Ureter (tissue), 1 donor: Measurements from ENCODE around the gene NADSYN1. TPM values are rescaled to one million over a fixed set of nuclear protein-coding genes. Genes with fewer than 3 reads are reported as not detected.
"Not testable (repeated sequence)": the region's sequence is repeated elsewhere in the genome, so short reads cannot be mapped to it uniquely, and the experiment has no call there.

Experiments used
- DNase-seq: peaks from one replicate; pipeline ENCODE4 v3.0.0-alpha.2; 2020; ENCODE audit warnings: low spot score
- total RNA-seq: library from RNA; stranded (reverse); gene quantifications from one replicate; pipeline ENCODE4 v1.2.4, GENCODE V29; 2023
- donor health status: DM: yes; HTN: yes; CAD: no.

Gene NADSYN1
- total RNA-seq, 1 donor from 2014 or later, result 262 TPM

DNA sequence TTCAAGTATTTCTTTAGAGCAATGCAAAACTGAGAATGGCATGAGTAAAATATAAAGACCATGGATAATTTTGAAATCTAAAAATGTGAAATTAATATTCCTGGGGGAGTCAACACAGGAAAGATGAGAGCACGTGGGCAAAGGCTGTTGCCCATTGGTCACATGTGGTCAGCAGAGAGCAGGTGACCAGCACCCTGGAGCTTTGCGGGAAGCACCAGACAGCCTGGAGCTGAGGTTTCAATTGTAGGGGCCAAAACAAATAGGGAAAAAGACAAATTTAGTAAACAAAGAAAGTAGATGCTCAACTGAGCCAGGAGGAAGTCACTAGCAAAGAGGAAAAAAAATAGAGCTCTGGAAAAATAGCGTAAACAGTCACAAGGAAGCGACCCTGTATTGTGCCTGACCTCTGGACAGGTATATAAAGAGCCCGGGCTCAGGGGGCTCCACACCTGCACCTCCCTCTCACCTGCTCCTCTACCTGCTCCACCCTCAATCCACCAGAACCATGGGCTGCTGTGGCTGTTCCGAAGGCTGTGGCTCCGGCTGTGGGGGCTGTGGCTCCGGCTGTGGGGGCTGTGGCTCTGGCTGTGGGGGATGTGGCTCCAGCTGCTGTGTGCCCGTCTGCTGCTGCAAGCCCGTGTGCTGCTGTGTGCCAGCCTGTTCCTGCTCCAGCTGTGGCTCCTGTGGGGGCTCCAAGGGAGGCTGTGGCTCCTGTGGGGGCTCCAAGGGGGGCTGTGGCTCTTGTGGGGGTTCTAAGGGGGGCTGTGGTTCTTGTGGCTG, 74.0 kb downstream of the NADSYN1 start, which contains the start of gene KRTAP5-7:
TSS of gene KRTAP5-7 (plus strand) at position 472 of the 780 bp plus-strand sequence. CDS start at position 506, 34 bp downstream.
- not testable (repeated sequence) for DNase-seq

DNA sequence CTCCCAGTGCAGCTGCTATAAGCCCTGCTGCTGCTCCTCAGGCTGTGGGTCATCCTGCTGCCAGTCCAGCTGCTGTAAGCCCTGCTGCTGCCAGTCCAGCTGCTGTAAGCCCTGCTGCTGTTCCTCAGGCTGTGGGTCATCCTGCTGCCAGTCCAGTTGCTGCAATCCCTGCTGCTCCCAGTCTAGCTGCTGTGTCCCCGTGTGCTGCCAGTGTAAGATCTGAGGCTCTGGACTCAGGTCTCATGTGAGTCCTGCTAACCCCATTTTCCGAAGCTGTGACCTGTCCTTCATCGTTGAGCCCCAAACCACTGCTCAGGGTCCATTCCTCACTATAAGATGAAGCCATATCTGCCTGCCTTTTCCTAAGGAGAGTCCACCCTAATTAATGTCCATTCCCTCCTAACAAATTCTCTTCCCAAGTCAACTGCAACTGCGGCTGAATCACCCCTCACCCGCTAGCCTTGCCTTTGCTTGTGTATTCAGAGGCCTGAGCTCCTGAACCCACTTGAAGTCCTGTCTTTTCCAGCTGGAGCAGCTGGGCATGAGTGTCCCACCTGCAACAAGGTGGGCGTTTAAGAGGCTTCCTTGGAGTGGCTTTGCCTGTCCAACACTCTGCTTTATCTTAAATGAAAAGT, 74.7 kb downstream of the NADSYN1 start:
- no peak for DNase-seq

DNA sequence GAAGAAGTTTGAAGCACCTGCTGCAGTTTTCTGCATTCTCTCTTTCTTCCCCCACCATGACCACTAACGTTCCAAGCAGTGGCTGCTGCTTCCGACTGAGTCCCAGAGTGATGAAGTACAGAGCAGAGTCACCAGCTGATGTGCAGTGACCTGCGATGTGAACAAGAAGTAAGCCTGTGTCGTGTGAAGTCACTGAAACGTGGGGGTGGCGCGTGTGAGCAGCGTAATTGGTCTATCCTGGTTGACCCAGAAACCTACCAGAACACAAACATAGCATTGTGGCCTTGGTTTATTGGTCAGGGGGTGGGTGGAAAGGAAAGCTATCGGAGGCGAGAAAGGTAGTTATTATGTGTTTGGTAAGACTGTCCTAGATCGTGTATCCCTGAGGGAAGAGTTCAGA, 77.6 kb downstream of the NADSYN1 start:
- DNase-seq, result no peak

DNA sequence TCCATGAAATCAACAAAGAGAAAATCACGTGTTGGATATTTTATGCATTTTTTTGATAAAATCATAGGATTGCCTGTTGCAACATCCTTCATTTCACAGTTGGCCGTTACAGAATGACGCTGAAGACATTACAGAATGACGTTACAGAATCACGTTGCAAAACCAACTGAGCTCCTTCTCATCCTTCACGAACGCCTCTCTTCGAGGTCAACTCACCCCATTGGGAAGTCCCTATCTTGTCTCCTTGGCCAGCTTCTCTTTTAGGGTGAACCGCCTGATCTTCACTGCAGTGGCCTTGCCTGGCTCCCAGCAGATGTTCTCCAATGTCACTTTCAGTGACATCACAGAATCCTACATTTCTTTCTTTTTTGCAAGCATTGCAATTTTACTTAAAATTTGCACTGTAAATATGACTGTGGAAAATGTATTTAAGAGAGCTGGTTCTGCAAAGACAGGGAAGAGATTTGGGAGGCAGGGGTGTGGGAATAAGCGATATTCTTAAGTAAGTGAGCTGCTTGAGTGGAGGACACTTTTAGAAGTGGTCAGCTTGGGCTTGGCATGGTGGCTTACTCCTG, 79.1 kb downstream of the NADSYN1 start:
- no peak for DNase-seq

DNA sequence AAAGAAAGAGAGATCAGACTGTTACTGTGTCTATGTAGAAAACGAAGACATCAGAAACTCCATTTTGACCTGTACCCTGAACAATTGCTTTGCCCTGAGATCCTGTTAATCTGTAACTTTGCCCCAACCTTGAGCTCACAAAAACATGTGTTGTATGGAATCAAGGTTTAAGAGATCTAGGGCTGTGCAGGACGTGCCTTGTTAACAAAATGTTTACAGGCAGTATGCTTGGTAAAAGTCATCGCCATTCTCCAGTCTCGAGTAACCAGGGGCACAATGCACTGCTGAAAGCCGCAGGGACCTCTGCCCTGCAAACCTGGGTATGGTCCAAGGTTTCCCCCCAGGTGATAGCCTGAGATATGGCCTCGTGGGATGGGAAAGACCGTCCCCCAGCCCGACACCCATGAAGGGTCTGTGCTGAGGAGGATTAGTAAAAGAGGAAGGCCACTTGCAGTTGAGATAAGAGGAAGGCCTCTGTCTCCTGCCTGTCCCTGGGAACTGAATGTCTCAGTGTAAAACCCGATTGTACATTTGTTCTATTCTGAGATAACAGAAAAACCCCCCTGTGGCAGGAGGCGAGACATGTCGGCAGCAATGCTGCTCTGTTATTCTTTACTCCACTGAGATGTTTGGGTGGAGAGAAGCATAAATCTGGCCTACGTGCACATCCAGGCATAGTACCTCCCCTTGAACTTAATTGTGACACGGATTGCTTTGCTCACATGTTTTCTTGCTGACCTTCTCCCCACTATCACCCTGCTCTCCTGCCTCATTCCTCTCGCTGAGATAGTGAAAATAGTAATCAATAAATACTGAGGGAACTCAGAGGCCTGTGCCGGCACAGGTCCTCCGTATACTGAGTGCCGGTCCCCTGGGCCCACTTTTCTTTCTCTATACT, 82.0 kb downstream of the NADSYN1 start:
- DNase-seq, result not testable (repeated sequence)

DNA sequence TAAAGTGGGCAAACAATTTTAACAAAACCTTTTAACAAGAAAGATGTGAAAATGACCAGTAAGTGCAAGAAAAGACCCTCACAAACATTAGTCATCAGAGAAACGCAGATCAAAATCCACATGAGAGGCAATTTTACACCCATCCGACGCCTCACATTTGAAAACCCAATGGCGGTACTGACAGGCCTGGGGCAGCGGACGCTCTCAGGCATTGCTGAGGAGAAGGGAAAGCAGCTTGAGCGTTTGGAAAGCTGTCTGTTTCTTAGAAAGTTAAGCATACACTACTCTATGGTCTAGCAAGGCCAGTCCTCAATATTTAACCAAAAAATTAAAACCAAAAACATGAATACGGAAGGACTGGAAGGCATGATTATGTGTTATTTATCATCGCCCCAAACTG, 82.8 kb downstream of the NADSYN1 start:
- no peak for DNase-seq

DNA sequence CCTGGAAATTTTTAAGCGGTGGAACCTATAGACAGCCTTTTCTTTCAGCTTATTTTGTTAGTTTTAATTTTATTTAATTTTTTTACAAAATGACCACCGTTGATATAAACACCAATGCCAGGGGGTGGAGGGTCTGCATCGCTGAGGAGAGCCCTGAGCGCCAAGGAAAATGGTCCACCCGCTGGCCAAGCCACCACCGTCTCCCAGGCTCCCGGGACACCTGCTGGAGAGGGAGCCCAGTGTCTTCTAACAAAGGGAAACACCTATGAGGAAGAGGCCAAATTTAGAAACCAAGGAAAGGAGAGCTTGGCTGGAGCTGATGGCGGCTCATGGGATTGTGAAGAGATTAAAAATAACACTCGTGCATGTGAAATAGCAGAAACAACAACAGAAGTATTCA, 84.5 kb downstream of the NADSYN1 start:
- DNase-seq, result no peak

DNA sequence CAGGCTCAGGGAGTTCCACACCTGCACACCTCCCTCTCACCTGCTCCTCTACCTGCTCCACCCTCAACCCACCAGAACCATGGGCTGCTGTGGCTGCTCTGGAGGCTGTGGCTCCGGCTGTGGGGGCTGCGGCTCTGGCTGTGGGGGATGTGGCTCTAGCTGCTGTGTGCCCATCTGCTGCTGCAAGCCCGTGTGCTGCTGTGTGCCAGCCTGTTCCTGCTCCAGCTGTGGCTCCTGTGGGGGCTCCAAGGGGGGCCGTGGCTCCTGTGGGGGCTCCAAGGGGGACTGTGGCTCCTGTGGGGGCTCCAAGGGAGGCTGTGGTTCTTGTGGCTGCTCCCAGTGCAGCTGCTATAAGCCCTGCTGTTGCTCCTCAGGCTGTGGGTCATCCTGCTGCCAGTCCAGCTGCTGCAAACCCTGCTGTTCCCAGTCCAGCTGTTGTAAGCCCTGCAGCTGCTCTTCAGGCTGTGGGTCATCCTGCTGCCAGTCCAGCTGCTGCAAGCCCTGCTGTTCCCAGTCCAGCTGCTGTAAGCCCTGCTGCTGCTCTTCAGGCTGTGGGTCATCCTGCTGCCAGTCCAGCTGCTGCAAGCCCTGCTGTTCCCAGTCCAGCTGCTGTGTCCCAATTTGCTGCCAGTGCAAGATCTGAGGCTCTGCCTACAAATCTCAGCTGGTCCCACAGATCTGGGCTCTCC, 85.1 kb downstream of the NADSYN1 start, which contains the start of gene KRTAP5-8:
TSS of gene KRTAP5-8 (plus strand) at position 49 of the 689 bp plus-strand sequence. CDS start at position 80, 31 bp downstream.
- DNase-seq, result not testable (repeated sequence)

DNA sequence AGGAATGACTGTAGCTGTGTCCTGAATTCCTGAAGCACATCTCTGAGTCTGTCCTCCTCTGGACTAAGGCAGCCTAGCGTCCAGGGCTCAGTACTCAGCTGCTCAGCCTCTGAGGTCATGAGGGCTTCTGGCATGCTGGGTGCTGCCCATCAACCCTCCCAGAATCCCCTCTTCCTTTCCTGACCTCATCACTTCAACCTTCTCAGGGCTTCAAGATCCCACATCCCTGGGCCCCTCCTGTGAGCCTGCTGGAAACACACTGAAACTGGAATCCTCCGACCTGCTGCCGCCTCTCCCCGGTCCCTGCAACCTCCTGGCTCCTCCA, 85.6 kb downstream of the NADSYN1 start:
- no peak for DNase-seq

DNA sequence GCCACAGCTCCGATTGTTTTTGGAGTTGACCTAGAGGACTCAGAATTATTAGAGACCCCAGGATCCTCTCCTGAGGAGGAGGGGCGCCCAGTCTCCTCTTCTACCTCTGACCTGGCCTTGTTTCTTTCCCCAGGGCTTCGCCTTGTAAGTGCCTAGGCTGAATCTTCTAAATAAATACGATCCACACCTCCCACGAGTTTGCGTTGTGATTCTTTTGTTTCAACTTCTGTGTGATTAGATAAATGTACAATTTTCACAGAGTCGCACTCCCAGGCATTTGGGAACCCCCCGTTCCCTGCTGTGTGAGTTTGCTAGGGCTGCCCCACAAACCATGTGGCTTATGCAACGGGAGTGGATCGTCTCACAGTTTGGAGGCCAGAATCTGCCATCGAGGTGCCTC, 86.0 kb downstream of the NADSYN1 start:
- DNase-seq, result no peak

DNA sequence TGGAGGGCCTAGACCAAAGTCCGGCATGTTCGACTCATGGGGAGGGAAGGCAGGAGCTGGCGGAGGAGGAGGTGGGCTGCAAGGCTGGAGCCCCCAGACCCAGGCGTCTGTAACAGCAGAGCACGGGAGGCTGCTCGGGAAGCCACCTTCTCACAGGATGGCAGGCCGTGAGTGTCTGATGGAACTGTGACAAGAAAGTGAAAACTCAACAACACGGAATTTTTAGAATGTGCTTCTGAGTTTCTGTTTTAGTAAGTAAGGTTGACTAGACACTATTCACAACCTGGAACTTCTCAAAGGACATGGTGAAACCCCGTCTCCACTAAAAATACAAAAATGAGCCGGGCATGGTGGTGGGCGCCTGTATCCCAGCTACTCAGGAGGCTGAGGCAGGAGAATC, 87.0 kb downstream of the NADSYN1 start:
- not testable (repeated sequence) for DNase-seq

DNA sequence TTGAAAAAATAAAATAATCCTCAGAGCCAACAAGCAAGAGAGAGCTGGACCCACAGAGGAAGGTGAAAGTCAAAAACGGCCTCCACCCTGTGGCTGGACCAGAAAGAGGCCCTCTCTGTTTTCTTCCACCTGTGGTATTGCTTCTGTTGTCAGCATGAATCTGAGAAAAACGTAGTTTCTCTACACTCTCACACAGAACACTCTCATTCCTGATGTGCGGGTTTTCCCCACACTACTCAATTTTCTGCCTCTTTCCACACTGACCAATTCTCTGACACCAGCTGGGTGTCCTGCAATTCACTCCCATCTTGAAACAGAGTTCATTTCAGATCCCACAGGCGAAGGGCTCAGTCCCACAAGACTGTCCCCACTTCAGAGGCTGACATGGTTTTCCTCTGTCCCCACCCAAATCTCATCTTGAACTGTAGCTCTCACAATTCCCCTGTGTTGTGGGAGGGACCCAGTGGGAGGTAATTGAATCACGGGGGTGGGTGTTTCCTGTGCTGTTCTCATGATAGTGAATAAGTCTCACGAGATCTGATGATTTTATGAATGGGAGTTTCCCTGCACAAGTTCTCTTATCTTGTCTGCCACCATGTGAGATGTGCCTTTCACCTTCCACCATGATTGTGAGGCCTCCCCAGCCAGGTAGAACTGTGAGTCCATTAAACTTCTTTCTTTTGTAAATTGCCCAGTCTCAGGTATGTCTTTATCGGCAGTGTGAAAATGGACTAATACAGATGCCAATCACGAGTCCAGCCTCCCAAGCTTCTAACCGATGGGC, 87.7 kb downstream of the NADSYN1 start:
- not testable (repeated sequence) for DNase-seq

DNA sequence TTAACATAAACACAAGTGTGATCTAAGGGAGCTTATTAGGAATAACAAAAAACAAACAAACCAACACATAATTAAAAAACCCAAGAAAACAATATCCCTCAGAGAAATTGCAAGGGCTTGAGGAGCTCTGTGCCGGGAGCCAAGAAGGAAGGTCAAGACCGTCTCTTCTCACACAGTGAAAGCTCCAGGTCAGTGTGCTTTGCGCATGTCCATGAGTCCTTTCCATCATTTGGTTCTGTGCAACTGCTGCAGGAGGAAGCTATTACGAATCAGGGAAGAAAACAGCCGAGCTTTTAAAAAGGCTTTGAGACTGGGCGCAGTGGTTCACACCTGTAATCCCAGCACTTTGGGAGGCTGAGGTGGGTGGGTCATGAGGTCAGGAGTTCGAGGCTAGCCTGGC, 89.4 kb downstream of the NADSYN1 start:
- DNase-seq, result no peak

DNA sequence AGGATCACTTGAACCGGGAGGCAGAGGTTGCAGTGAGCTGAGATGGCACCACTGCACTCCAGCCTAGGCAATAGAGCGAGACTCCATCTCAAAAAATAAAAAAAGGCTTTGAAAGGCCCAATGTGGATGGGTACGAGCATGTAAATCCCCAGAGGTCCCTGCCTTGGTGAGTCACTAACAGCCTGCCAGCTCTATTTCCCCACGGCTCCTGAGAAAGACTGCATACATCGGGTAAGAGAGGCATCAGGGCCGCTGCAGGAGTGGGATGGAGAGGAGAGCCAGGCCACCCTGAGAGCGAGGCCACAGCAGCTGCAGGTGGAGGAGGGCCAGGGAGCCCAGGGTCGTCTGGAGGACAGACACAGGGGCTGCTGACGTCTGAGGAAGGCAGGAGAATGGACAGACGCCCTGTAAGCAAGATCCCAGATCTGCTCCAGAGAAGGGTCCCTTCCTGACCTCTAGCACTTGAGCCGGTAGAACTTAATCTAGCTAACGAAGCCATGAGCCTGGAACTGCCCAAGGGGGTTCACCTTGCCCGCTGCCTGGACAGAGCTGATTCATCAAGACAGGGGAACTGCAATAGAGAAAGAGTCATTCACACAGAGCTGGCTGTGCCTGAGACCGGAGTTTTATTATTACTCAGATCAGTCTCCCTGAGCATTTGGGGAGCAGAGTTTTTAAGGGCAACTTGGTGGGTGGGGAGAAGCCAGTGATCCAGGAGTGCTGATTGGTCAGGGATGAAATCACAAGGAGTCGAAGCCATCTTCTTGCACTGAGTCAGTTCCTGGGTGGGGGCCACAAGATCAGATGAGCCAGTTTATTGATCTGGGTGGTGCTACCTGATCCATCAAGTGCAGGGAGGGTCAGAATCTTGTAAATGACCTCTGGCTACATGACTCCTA, 90.1 kb downstream of the NADSYN1 start:
- DNase-seq, result no peak

DNA sequence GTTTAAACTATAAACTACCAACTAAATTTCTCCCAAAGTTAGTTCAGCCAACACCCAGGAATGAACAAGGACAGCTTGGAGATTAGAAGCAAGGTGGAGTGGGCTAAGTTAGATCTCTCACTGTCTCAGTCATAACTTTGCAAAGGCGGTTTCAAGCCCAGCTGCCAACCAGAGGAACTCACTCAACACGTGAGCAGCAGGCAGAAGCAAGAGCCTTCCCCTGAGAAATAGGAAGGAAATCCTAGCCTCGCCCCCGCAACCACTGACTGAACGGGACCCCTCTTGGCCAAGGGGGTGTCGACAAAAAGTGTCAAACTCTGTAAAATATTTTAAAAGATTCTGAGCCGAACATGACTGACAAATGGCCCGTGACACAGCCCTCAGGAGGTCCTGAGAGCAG, 90.9 kb downstream of the NADSYN1 start:
- DNase-seq, result no peak

DNA sequence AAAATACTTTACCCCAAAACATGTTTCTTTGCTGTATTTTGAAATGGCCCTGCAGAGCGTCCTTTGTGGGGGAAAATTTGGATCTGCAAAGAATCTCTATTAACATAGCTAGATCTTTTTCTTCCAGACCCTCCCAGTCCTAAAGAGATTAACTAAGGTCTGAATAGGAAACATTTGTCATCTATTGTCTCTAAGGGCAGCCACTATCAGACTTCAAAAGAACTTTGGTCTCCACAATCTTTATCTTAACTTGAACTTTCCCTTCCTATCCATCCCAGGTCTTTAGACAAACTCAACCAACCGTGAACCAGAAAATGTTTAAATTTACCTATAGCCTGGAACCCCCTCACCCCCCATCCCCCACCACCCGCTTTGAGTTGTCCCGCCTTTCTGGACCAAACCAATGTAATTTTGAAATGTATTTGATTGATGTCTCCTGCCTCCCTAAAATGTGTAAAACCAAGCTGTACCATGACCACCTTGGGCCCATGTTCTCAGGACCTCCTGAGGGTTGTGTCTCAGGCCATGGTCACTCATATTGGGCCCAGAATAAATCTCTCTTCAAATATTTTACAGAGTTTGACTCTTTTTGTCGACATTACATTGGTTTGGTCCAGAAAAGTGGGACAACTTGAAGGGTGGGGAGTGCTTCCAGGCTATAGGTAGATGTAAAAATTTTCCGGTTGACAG, 91.7 kb downstream of the NADSYN1 start:
- DNase-seq, result no peak

DNA sequence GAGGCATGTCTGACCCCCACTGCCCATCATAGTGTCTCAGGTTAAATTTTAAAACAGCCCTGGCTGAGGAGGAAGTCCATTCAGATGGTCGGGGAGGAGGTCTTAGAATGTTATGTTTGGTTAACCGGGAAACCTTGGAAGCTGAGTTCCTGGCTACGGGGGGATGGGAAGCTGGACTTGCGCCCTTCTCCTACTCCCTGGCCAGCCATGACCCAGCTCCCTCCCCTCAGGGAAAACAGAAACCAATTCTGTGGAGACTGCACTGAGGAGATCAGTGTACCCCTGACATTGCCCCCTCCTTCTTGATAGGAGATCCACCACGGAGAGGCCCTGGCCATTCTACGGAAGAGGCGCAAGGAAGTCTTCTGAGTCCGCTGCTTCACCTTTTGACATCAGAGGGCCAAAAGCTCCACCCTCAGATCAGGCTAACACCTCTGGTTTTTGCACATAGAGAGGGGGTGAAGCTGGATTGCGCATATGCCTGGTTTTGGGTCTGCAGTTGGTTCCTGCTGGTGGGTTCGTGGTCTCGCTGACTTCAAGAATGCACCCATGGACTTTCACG, 92.5 kb downstream of the NADSYN1 start:
- no peak for DNase-seq

DNA sequence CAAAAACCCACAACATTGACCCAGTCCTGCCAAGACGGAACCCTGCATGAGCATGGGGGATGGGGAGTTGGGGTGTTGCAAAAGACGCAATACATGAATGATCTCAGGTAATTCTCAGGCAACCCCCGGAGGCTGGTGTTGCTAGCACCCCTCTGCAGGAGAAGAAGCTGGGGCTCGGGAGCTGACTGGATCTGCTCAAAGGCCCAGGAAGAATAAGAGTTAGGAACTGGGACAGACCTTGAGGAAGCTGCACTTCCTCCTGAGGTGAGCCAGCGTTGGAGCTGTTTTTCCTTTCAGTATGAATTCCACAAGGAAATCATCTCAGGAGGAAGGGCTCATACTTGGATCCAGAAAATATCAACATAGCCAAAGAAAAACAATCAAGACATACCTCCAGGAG, 95.1 kb downstream of the NADSYN1 start, which contains the start of gene KRTAP5-9:
TSS of gene KRTAP5-9 (plus strand) at position 301 of the 400 bp plus-strand sequence. CDS start 238 bp downstream, outside the sequence.
- no peak for DNase-seq
